SU-DHL-6 (cell line): ENCODE results near the gene ZNF121.

Source experiments
- EZH2phosphoT487 ChIP-seq: fragments of 200-600 bp; sonication (generic), shearing (Covaris generic); conservative IDR thresholded peaks from 2 replicates; pipeline ENCODE4 v1.6.1; 2018; ENCODE audit warnings: mild to moderate bottlenecking, antibody characterized with exemption, low read length, moderate library complexity, mixed read lengths
- TF ChIP-seq, protein P1 (sequence below): fragments of 200-600 bp; sonication (generic); IDR thresholded peaks from one replicate; pipeline ENCODE4 v1.5.1; 2017; ENCODE audit warnings: antibody characterized with exemption, mild to moderate bottlenecking, low read length, moderate library complexity; ENCODE audit not compliant: insufficient read depth, poor library complexity, severe bottlenecking

DNA sequence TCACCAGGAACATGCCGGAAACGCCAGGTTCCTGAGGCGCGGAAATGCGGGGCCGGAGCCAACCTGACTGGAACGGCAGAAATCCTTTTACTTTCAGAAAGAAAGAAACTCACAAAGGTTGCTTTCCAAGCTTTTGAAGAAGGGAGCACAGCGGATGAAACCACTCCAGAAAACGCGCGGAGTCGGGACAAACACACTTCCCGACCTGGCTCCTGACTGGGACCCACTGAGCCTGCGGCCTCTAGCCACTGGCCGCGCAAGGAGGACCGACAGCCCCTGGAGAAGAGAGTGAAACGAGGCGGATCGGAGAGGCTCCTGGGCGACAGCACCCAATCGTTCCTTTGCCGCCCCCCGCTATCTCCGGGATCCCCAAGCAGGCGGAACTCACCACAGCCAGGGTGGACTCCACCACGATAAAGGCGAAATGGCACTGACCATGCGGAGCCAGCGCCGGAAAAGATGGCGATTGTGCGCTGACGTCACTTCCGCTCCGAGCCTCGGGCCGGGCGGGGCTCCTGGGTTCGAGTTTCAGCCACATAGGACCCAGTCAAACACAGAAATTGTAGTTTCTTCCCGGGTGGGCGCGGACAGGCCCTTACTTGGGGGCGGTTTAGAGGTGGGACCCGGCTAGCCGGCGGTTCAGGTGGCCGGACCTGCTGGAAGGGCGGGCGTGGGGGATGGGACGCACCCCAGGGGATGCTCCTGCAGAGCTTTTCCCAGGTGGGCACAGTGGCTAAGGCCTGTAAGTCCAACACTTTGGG is at the start of gene ZNF121:
- TF ChIP-seq, protein P1, sequence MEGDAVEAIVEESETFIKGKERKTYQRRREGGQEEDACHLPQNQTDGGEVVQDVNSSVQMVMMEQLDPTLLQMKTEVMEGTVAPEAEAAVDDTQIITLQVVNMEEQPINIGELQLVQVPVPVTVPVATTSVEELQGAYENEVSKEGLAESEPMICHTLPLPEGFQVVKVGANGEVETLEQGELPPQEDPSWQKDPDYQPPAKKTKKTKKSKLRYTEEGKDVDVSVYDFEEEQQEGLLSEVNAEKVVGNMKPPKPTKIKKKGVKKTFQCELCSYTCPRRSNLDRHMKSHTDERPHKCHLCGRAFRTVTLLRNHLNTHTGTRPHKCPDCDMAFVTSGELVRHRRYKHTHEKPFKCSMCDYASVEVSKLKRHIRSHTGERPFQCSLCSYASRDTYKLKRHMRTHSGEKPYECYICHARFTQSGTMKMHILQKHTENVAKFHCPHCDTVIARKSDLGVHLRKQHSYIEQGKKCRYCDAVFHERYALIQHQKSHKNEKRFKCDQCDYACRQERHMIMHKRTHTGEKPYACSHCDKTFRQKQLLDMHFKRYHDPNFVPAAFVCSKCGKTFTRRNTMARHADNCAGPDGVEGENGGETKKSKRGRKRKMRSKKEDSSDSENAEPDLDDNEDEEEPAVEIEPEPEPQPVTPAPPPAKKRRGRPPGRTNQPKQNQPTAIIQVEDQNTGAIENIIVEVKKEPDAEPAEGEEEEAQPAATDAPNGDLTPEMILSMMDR = no peak
- no peak for TF ChIP-seq EZH2phosphoT487
